ENCODE results near the gene SLC13A4. TPM values are rescaled to one million over a fixed set of nuclear protein-coding genes. Genes with fewer than 3 reads are reported as not detected.

SLC13A4 gene
- total RNA-seq, 6 donors from 2014 or later = 0.20 to 0.30 TPM; not detected in 4

DNA sequence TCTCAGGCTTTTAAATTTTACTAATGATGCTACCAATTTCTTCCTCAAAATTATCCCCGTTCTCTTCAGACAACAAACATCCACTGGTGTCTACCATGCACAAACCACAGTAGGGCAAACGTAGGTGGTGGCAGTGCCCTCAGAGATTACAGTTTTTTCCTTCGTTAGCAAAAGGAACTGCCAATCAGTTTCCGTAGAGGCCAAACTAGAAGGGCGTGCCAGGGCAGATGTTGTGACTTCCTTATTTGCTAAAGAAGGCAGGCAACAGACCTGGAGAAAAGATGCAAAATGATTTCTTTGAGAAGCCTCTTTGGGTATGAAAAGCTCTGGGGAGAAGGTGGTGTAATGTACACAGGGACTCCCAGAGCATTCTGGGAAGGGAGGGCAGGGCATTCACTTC, 28.2 kb upstream of the SLC13A4 start:
- peaks cover 2 to 10% (median 5%) of the 10 kb centered on the region in 4 donors for H3K4me1 ChIP-seq
- ATAC-seq (ENCODE audit: low FRiP score in 2 of 2) = no peak
- DNase-seq = no peak
- no peaks in the 10 kb centered on the region for H3K27me3 ChIP-seq
- H3K27ac ChIP-seq = no peak overlapping the region
- H3K9me3 ChIP-seq = no peaks in the 10 kb centered on the region
- no peak for TF ChIP-seq POLR2A (IDR thresholded peaks at IDR 0.05)
- TF ChIP-seq POLR2AphosphoS5 (IDR thresholded peaks at IDR 0.05) = no peak
- TF ChIP-seq EP300 (IDR thresholded peaks at IDR 0.05) = no peak
- TF ChIP-seq, protein P1, sequence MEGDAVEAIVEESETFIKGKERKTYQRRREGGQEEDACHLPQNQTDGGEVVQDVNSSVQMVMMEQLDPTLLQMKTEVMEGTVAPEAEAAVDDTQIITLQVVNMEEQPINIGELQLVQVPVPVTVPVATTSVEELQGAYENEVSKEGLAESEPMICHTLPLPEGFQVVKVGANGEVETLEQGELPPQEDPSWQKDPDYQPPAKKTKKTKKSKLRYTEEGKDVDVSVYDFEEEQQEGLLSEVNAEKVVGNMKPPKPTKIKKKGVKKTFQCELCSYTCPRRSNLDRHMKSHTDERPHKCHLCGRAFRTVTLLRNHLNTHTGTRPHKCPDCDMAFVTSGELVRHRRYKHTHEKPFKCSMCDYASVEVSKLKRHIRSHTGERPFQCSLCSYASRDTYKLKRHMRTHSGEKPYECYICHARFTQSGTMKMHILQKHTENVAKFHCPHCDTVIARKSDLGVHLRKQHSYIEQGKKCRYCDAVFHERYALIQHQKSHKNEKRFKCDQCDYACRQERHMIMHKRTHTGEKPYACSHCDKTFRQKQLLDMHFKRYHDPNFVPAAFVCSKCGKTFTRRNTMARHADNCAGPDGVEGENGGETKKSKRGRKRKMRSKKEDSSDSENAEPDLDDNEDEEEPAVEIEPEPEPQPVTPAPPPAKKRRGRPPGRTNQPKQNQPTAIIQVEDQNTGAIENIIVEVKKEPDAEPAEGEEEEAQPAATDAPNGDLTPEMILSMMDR (IDR thresholded peaks at IDR 0.05) = no peak
- no peaks in the 10 kb centered on the region for H3K36me3 ChIP-seq
- no peak overlapping the region for H3K4me3 ChIP-seq
- 48 to 69% methylated on average over 5 of the region's 5 CpGs for WGBS, 2 donors

DNA sequence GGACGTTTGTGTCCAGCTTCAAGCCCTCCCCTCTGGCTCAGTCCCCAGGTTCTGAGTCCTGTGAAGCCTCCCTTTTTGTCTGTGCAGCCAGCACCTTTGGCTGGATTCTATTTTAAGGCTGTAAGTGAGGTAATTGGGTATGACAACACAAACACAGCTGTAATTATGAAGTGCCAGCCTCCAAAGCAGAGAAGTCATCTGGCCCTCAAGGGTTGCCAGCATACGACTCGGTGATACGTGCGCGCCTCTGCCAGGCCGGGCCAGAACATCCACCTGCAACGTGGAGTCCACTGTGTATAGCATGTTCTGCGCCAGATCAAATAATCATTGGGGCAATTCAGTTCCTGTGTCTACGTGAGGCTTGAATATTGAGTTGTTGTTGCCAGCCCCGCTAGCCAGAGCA, 27.4 kb upstream of the SLC13A4 start:
- no peak overlapping the region for H3K4me3 ChIP-seq
- H3K36me3 ChIP-seq = no peaks in the 10 kb centered on the region
- DNase-seq = no peak
- WGBS, 2 donors = 85 to 86% methylated on average over 11 of the region's 11 CpGs
- H3K9me3 ChIP-seq = no peaks in the 10 kb centered on the region
- no peaks in the 10 kb centered on the region for H3K27me3 ChIP-seq
- H3K4me1 ChIP-seq = peaks cover 0 to 10% (median 5%) of the 10 kb centered on the region in 4 donors
- no peak for TF ChIP-seq POLR2AphosphoS5 (IDR thresholded peaks at IDR 0.05)
- TF ChIP-seq, protein P1 (IDR thresholded peaks at IDR 0.05) = no peak
- H3K27ac ChIP-seq = no peak overlapping the region
- no peak for ATAC-seq (ENCODE audit: low FRiP score in 2 of 2)

DNA sequence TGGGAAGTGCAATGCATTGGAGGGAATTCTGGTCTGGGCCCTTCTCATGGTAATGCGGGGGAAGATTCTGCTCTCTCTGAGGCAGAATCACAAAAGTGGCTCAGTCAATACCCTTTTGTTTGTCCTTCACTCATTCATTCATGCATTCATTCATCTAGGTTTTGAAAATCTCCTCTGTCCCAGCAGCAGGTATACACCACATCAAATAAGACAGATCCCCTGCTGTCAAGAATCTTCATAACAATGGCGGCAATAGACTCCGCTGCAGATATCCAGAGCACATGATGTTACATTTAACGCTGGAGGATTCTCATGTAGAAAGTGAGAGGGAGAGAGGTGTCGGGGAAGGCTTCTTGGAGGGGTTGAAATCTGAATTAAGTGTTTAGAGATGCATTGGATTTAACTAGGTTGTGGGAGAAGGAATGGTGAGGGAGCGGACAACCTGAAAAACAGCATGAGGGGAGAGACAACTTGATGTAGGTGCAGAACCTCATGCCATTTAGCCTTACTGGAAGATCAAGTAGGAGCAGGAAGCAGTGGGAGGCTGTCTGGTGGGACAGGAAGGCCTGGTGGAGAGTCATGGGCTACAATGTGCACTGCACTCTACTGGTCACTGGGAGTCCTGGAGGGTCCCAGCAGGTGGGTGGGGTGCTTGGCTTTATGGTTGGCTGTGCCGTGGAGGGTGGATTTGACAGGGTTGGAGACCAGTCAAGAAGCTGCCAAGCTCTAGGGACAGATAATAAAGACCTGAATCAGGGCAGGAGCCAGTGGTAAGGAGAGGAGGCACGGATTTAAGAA, 25.8 kb upstream of the SLC13A4 start:
- TF ChIP-seq EP300 (IDR thresholded peaks at IDR 0.05) = no peak
- TF ChIP-seq, protein P1 (IDR thresholded peaks at IDR 0.05) = no peak
- no peak for TF ChIP-seq POLR2AphosphoS5 (IDR thresholded peaks at IDR 0.05)
- no peak for TF ChIP-seq POLR2A (IDR thresholded peaks at IDR 0.05)
- no peak for DNase-seq
- Histone ChIP-seq H3K36me3 (no peaks in the 10 kb centered on the region), H3K27ac (no peak overlapping the region), H3K27me3 (no peaks in the 10 kb centered on the region), H3K4me3 (no peak overlapping the region), H3K4me1 (peaks cover 0 to 7% (median 2%) of the 10 kb centered on the region in 4 donors), H3K9me3 (no peaks in the 10 kb centered on the region)
- peak in 1 of 2 donors; percentile 6 for ATAC-seq (ENCODE audit: low FRiP score in 2 of 2)
- WGBS, 2 donors = 93% methylated on average over 8 of the region's 8 CpGs

DNA sequence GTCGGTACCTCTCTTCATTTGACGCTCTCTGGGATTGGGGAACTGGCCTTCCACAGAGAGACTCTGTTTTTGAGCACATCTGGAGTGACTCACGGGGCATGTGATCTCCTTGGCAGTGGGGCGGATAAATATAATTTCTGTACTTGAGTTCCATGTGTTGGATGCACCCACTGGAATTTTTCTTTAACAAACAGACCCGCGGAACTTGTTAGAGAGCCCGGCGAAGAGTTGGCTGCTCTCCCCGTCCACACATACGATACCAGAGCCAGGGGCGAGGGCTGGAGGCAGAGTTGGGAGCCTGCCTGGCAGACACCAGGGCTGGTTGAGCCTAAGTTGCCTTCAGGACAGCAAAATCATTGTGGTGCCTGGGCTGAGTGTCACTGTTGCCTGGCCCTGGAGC, 20.8 kb upstream of the SLC13A4 start, which contains the start of gene FAM180A:
FAM180A (minus strand) TSS at position 44 of the 400 bp plus-strand sequence. CDS start 233 bp downstream, outside the sequence.
- Histone ChIP-seq H3K36me3 (no peaks in the 10 kb centered on the region), H3K9me3 (no peaks in the 10 kb centered on the region), H3K4me1 (peaks cover 0 to 6% (median 0%) of the 10 kb centered on the region in 4 donors), H3K4me3 (peak within 1 kb of the TSS in 3 of 4 donors; percentile 9 to 27 (median 25)), H3K27me3 (no peaks in the 10 kb centered on the region), H3K27ac (peak within 1 kb of the TSS; percentile 7 to 69 (median 20))
- ATAC-seq (ENCODE audit: low FRiP score in 2 of 2) (peak; percentile 47 to 75), DNase-seq (no peak)
- TF ChIP-seq EP300 (IDR thresholded peaks at IDR 0.05) (no peak), POLR2A (IDR thresholded peaks at IDR 0.05) (no peak), POLR2AphosphoS5 (IDR thresholded peaks at IDR 0.05) (no peak)
- TF ChIP-seq, protein P1 (IDR thresholded peaks at IDR 0.05) = no peak
- 73 to 76% methylated on average over 11 of the region's 11 CpGs for WGBS, 2 donors

All from upper lobe of left lung (tissue), 6 donors.